SH-SY5Y (cell line): ENCODE measurements around the gene KMT2E.

Source experiments
- GATA2 ChIP-seq: IDR thresholded peaks from 2 replicates; pipeline ENCODE4 v1.6.1; 2011; ENCODE audit warnings: mild to moderate bottlenecking, low read depth, low read length
- GATA3 ChIP-seq: IDR thresholded peaks from 2 replicates; pipeline ENCODE4 v1.6.1; 2011; ENCODE audit warnings: low read depth, mild to moderate bottlenecking, low read length, moderate library complexity

The KMT2E gene

DNA sequence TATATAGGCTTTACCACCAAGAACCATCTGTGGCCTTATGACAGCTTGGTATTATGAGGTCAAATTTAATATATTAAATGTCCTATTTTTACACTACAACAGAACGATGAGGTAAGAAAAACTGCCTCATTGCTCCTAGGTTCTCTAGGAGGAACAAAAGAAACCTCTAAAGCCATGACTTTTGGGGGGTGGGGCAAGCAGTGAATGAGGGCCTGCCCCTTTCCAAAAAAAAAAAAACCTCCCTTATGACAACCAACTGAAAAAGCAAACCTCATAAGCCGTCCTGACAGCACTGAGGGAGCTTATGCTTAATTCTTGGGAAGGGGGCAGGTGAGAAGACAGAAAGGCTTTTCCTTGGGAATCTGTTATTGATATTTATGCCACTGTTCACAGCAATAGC is 116.6 kb downstream of the KMT2E start:
- TF ChIP-seq GATA2 (no peak), GATA3 (no peak)

GRCh38 chr7:105131033-105131656 is 117.1 kb downstream of the KMT2E start:
- TF ChIP-seq GATA3 (no peak), GATA2 (no peak)

- no peak for TF ChIP-seq GATA2
- no peak for TF ChIP-seq GATA3
Measured at GRCh38 chr7:105131890-105132289, 117.9 kb downstream of the KMT2E start.

- no peak for TF ChIP-seq GATA3
- no peak for TF ChIP-seq GATA2
Measured at GRCh38 chr7:105132335-105132734, 118.3 kb downstream of the KMT2E start.

- TF ChIP-seq GATA3, result no peak
- TF ChIP-seq GATA2, result no peak
Measured at GRCh38 chr7:105132835-105133234, 118.8 kb downstream of the KMT2E start.

DNA sequence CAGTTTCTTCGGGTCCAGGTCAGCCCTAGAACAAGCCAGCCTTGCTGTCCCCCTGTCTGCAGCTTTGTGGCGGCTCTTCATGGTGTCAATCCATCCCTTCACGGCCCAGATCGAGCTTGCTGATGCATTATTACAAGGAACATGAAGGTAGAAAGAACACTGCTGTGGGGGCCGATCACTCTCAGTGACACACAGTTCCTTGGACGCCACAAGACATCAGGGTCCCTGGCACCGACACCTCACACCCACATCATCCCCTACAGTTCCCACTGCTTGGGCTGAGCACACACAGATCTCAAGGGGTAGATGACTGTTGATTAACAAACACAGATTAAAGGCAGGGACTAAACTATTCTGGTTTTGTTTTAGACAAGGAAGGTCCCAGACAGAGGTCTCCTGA is 119.4 kb downstream of the KMT2E start:
- no peak for TF ChIP-seq GATA3
- TF ChIP-seq GATA2, result no peak

GRCh38 chr7:105133986-105134655 is 120.1 kb downstream of the KMT2E start:
- no peak for TF ChIP-seq GATA3
- no peak for TF ChIP-seq GATA2

- TF ChIP-seq GATA3 (no peak), GATA2 (no peak)
Measured at GRCh38 chr7:105136221-105136620, 122.2 kb downstream of the KMT2E start.

GRCh38 chr7:105137898-105138297 is 123.9 kb downstream of the KMT2E start:
- no peak for TF ChIP-seq GATA3
- TF ChIP-seq GATA2, result no peak

- TF ChIP-seq GATA3, result no peak
- no peak for TF ChIP-seq GATA2
Measured at GRCh38 chr7:105139381-105139780, 125.4 kb downstream of the KMT2E start.

DNA sequence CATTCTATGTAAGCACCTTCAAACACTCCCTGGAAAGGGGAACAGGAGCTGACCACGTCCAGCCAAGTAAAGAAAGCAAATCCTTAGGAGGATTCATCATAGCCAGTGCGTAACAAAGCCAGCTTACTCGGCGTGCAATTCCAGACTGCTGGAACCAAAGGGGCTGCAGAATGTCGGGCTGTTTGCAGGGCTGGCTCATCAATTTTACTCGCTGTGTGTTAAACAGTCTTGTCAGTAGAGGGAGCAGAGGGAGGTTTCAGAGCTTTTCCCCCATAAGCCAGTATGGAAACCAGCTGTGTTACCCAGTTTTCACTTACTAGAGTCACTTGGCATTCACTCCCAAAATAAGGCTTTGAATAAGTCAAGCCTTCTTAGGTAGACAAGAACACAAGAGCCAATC is 127.1 kb downstream of the KMT2E start:
- TF ChIP-seq GATA2, result no peak
- no peak for TF ChIP-seq GATA3

- no peak for TF ChIP-seq GATA2
- TF ChIP-seq GATA3, result no peak
Measured at GRCh38 chr7:105149827-105150226, 135.8 kb downstream of the KMT2E start.

GRCh38 chr7:105151152-105151551 is 137.1 kb downstream of the KMT2E start:
- no peak for TF ChIP-seq GATA2
- TF ChIP-seq GATA3, result no peak

- no peak for TF ChIP-seq GATA3
- TF ChIP-seq GATA2, result no peak
Measured at GRCh38 chr7:105153531-105153930, 139.5 kb downstream of the KMT2E start.

DNA sequence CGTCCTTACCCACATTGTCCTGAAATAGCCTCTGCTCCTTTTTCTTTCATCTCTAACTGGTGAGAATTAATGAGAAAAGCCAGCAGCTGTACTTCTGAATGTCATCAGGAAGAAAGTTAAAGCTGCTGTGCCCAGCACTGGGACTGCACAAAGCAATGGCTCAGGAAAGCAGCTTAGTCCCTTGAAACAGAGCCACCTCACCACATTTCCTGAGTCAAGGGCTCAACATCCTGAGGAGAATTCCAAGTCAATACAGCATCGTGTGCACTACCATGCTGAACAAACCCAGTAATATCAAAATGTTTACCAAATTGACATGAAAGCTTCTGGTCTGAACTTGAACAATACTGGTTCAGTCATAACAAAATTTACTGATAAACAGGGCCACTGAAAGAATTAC is 140.1 kb downstream of the KMT2E start:
- TF ChIP-seq GATA3 (no peak), GATA2 (no peak)
